KOPT-K1 (cell line): ENCODE measurements around the gene SNX21.
"Not testable (repeated sequence)": the region's sequence is repeated elsewhere in the genome, so short reads cannot be mapped to it uniquely, and the experiment has no call there.

Source experiments
- H3K27ac ChIP-seq: fragments of 200-600 bp; sonication (generic); 2 replicates; pipeline ENCODE4 v1.5.1; 2016; ENCODE audit warnings: antibody characterized with exemption, mild to moderate bottlenecking, low read depth, low read length; ENCODE audit not compliant: poor library complexity, severe bottlenecking
- H3K36me3 ChIP-seq: fragments of 200-600 bp; sonication (generic); 2 replicates; pipeline ENCODE4 v1.5.1; 2017; ENCODE audit warnings: antibody characterized with exemption, mild to moderate bottlenecking, low read length, moderate library complexity; ENCODE audit not compliant: insufficient read depth
- H3K9me3 ChIP-seq: fragments of 200-600 bp; sonication (generic); 2 replicates; pipeline ENCODE4 v1.5.1; 2017; ENCODE audit warnings: antibody characterized with exemption, low read length, mild to moderate bottlenecking; ENCODE audit not compliant: insufficient read depth, poor library complexity, severe bottlenecking

SNX21 gene

DNA sequence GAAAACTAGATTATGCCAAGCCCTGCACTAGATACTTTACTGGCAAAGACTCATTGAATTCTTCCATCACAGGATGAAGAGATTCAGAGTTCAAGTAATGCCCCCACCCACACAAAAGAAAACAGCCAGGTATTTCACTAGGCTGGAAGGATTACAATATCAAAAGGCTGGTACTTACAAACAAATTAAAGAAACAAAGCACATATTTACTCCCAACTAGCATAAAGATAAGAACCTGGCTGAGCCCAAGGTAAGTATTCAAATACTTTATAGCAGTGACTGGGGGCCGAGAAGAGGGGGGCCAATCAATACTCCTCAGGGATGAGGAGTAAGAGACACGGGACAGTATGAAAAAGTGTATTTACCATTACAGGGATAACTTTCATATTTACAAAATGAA lies 19.9 kb downstream of the SNX21 start:
- Histone ChIP-seq H3K27ac (no peak overlapping the region), H3K9me3 (no peaks in the 10 kb centered on the region), H3K36me3 (peaks cover 52% of the 10 kb centered on the region)

DNA sequence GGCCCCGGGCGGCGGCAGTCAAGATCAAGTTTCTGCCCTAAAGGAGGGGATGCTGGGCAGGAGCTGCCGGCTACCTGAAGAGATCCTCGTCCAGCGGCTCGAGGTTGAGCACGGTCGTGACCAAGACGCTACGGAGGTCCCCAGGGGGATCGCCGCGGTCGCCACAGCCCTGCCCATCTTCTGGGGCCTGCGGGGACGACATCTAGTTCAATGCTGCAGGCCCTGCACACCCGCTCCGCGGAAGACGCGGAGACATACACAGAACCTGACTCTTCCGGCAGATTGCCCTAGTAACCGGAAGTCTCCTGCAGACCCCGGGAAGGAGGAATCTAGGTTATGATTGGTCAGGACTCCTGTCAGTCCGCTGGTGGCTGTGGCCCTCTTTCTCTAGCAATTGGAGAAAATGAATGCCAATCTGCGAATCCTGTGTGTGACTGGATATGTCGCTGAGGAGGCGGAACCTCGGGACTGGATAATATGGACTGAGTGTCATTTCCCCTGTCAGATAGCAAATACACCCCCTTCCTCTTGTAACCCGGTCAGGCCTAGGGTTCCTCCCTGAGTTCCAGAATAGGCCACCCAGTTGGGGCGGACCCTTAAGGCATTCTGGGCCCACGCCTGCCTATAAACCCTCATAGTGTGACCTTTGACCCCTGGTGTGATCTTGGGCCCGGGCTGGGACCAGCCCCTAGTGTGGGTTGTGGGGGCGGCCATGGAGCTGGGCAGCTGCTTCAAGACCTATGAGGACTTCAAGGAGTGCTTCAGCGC lies 23.7 kb downstream of the SNX21 start, which contains the start of the genes ACOT8 and ZSWIM3:
Gene ACOT8, minus strand, starts transcription at position 279 of the 768 bp plus-strand sequence. Its CDS starts 77 bp downstream, at position 202.
Gene ZSWIM3, plus strand, starts transcription at position 501 of the 768 bp plus-strand sequence. Its CDS starts 212 bp downstream, at position 713.
- Histone ChIP-seq H3K27ac (peak within 1 kb of the TSS; percentile 84), H3K36me3 (peaks cover 23% of the 10 kb centered on the region)

DNA sequence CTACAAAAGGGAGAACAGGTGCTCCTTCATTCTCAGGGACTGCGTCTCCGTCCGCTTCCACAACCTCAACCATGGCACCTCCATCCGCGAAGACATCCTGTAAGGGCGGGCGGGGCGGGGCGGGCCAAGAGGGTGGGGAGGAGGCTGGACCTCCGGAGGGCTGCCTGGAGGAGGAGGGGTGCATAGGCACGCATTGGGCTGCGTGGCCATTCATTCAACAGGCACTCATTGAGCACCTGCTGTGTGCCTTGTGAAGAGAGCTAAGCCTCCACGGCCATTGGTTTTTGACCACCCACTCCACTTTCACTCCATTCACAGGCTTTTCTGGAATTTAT lies 24.2 kb downstream of the SNX21 start:
- Histone ChIP-seq H3K36me3 (peaks cover 18% of the 10 kb centered on the region), H3K9me3 (no peaks in the 10 kb centered on the region), H3K27ac (peak overlapping the region; percentile 84)

More for the DNA sequence above, 23.7 kb downstream of the SNX21 start, which contains the start of the genes ACOT8 and ZSWIM3:
- H3K9me3 ChIP-seq = no peaks in the 10 kb centered on the region

DNA sequence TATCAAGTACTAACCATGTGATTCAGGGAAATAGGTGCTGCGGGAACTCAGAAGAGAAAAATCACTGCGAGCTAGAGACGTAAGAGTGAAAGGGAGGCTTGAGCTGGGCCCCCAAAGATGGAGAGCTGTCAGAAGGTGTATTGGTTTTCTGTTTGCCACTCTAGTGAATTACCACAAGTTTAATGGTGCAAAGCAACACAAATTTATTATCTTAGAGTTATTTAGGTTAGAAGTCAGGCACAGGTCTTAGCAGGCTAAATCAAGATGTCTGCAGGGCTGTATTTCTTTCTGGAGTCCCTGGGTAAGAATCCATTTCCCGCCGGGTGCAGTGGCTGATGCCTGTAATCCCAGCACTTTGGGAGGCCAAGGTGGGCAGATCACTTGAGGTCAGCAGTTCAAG lies 26.3 kb downstream of the SNX21 start:
- H3K36me3 ChIP-seq = peaks cover 6% of the 10 kb centered on the region; the same call in 1 of the 2 replicates
- no peak overlapping the region for H3K27ac ChIP-seq
- H3K9me3 ChIP-seq = no peaks in the 10 kb centered on the region

DNA sequence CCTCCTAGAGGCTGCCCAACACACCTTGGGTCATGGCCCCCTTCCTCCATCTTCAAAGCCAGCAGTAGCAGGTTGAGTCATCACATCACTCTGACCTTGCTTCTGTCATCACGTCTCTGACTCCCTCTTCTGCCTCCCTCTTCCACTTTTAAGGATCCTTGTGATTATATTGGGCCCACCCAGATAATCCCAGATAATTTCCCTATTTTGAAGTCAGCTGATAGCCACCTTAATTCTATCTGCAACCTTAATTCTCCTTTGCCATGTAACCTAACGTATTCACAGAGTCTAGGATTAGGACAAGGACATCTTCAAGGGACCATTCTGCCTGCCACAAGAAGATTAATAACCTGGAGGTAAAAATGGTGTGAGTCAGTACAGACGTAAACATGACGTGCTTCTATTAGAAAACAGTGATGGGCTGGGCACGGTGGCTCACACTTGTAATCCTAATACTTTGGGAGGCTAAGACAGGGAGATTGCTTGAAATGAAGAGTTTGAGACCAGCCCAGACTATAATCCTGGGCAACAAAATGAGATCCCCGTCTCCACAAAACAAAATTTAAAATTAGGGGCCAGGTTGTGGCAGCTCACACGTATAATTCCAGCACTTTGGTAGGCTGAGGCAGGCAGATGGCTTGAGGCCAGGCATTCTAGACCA lies 27.1 kb downstream of the SNX21 start:
- Histone ChIP-seq H3K9me3 (no peaks in the 10 kb centered on the region), H3K27ac (no peak overlapping the region), H3K36me3 (0 out of 2 replicates have a peak, but pooled peaks cover 4% of the 10 kb centered on the region)

DNA sequence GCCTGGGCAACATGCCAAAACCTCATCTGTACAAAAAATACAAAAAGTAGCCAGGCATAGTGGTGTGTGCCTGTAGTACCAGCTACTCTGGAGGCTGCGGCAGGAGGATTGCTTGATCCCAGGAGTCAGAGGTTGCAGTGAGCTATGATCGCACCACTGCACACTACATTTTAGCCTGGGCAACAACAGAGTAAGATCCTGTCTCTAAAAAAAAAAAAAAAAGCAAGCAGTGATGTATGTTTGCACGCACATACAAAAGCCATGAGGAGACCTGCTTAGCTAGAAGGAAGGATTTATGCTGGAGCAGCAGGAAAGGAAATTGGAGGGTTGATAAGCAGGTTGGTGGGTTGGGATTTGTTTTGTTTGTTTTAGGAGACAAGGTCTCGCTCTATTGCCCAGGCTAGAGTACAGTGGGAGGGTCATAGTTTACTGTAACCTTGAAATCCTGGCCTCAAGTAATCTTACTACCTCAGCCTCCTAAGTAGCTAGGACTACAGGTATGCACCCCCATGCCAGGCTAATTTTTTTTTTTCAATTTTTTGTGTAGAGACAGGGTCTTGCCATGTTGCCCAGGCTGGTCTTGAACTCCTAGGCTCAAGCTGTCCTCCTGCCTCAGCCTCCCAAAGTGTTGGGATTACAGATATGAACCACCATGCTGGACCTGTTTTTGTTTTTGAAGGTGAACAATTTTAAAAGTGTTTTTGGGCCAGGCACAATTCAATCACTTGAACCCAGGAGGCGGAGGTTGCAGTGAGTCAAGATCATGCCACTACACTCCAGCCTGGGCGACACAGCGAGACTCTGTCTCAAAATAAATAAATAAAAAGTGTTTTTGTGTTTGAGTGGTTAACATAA lies 27.8 kb downstream of the SNX21 start:
- Histone ChIP-seq H3K9me3 (no peaks in the 10 kb centered on the region), H3K36me3 (0 out of 2 replicates have a peak, but pooled peaks cover 4% of the 10 kb centered on the region), H3K27ac (no peak overlapping the region)

DNA sequence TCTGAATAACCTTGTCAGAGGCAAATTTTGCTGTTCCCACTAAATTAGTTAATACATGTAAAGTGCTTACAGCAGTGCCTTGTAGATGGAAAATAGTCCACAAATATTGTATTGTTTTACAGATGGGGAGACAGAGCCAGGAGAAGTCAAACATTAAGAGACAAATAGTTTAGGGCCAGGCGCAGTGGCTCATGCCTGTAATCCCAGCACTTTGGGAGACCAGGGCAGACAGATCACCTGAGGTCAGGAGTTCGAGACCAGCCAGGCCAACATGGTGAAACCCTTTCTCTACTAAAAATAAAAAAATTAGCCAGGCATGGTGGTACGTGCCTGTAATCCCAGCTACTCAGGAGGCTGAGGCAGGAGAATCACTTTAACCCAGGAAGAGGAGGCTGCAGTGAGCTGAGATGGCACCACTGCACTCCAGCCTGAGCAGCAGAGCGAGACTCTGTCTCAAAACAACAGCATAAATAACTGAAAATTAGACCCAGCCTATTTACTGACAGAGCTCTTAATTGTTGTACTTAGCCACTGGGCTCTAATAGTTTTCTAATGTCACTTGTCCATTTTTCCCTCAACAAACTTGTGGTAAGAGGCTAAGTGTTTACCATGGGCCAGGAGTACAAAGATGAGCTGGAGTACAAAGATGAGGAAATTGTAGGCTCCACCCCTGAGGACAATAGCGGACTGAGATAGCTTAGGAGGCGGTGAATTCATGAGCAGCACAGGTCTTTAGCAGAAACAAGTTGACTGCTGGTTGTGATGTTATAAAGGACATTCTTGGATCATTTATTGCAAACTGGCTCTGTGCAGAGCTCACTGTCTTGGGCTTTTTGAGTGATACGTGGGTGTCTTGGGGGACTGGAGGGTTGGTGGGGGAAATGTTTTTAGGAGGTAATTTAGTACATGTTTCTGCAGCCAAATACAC lies 30.2 kb downstream of the SNX21 start:
- Histone ChIP-seq H3K36me3 (0 out of 2 replicates have a peak, but pooled peaks cover 4% of the 10 kb centered on the region), H3K9me3 (no peaks in the 10 kb centered on the region), H3K27ac (no peak overlapping the region)

DNA sequence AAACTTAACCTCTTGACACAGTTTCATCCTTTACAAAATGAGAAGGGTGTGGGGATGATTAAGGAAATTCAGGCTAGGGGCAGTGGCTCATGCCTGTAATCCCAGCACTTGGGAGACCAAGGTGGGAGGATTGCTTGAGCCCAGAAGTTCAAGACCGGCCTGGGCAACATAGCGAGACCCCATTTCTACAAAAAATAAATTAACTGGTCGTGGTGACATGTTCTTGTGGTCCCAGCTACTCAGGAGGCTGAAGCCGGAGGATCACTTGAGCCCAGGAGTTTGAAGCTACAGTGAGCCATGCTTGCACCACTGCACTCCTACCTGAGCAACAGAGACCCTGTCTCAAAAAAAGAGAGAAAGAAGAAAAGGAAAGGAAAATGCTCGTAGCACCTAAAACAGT lies 32.9 kb downstream of the SNX21 start:
- no peak overlapping the region for H3K27ac ChIP-seq
- H3K36me3 ChIP-seq = 0 out of 2 replicates have a peak, but pooled peaks cover 4% of the 10 kb centered on the region
- H3K9me3 ChIP-seq = no peaks in the 10 kb centered on the region

DNA sequence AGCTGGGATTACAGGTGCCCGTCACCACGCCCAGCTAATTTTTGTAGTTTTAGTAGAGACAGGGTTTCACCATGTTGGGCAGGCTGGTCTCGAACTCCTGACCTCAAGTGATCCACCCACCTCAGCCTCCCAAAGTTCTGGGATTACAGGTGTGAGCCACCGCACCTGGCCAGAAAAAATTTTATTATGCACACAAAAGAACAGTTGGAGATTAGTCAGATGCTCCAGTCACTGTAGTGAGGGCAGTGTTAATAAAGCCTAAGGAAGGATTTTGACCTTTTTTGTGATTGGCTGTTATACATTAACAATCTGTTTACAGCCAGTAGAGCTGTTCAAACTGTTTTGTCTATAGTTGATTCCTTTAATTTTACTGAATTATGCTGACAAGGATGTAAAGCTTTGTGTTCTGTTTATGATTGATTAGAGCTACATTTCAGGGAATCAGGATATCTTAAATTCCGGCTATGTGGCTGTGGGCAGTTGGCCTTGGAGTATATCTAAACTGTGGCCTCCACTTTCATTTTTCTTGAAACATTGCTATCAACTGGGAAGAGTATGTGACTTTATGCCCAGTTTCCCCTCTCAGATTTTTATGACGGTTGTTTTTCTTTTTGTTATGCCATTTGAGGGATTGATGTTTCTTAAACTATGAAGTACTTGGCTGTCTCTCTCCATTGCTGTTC lies 33.7 kb downstream of the SNX21 start:
- 0 out of 2 replicates have a peak, but pooled peaks cover 4% of the 10 kb centered on the region for H3K36me3 ChIP-seq
- H3K9me3 ChIP-seq = no peaks in the 10 kb centered on the region
- no peak overlapping the region for H3K27ac ChIP-seq

DNA sequence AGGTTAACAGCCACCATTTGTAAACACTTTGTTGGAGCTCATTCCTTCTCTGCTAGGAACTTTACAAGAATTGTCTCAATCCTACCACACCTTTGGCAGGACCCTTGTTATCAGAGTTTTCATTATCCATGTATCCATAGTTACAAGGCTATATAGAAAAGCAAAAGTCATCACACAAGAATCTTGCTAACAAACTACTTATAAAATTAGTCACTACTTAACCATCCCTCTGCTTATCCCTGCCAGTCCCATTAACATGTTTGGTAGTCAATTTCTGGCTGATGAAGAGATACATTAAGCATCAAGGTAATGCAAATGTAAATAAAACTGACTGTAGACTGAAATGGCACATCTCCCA lies 34.2 kb downstream of the SNX21 start:
- Histone ChIP-seq H3K27ac (no peak overlapping the region), H3K9me3 (no peaks in the 10 kb centered on the region), H3K36me3 (0 out of 2 replicates have a peak, but pooled peaks cover 4% of the 10 kb centered on the region)

DNA sequence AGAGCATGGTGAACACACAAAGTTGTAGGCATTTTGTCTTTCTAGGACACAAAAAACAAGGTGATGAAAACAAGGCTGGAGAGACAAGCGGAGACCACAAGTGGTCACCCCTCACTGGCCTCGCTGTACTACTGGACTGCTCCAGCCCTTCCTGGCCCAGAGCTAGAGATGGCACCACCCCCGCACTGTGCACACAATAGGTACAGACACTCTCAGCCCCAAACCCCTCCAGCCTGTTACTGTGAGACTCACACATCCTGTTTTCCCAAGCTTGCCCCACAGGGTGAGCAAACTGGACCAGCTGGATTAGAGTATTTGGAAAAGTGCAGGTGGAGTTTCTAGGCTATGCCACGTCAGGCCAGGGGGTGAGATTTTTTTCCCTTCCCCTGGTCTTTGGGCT lies 39.0 kb downstream of the SNX21 start:
- Histone ChIP-seq H3K27ac (no peak overlapping the region), H3K9me3 (no peaks in the 10 kb centered on the region)

DNA sequence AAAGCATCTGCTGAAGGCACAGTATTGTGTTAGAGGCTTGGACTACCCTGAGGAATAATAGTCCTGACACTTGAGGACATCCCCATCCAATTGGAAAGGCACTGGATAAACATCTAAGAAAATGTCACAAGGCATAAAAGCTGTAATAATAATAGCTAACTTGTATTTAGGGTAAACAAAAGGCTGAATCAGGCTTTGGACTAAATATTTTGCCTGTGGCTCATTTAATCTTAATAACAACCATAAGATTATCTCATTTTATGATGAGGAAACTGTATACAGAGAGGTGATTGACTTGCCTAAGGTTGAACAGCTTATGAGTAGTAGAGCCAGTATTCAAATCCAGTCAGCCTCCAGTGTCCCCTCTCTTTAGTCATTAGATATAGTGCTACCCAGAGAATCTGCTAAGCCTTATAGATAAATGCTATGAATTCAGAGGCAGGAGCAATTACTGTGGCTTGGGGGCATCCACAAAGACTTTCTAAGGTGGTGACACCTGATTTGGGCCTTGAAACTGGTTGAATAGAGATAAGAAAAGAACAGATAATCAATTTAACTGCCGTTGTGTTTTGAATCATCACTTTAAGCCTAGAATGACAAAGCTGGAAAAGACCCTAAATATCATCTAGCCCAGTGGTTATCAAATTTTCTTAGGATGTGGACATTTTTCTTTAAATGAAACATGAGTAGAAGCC lies 40.0 kb downstream of the SNX21 start:
- H3K36me3 ChIP-seq = peaks cover 18% of the 10 kb centered on the region; the same call in 1 of the 2 replicates
- H3K27ac ChIP-seq = no peak overlapping the region
- H3K9me3 ChIP-seq = no peaks in the 10 kb centered on the region

More for the DNA sequence above, 39.0 kb downstream of the SNX21 start:
- H3K36me3 ChIP-seq = peaks cover 9% of the 10 kb centered on the region; the same call in 1 of the 2 replicates

DNA sequence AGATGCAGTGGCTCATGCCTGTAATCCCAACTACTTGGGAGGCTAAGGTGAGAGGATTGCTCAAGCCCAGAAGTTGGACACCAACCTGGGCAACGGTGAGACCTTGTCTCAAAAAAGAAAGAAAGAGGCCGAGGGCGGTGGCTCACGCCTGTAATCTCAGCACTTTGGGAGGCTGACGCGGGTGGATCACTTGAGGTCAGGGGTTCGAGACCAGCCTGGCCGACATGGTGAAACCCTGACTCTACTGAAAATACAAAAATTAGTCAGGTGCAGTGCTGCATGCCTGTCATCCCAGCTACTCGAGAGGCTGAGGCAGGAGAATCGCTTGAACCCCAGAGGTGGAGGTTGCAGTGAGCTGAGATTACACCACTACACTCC lies 40.5 kb downstream of the SNX21 start:
- not testable (repeated sequence) for H3K27ac ChIP-seq, H3K9me3 ChIP-seq
- peaks cover 18% of the 10 kb centered on the region; the same call in 1 of the 2 replicates for H3K36me3 ChIP-seq
